HG03354 (cell line): ENCODE data around the gene PLXNA2.

ENCODE experiments used
- ATAC-seq: cut with Tn5 transposase; IDR thresholded peaks from one replicate; pipeline ENCODE4 v1.9.1; 2021; ENCODE audit warnings: mild to moderate bottlenecking; ENCODE audit not compliant: unreplicated experiment, poor library complexity, severe bottlenecking

The PLXNA2 gene

DNA sequence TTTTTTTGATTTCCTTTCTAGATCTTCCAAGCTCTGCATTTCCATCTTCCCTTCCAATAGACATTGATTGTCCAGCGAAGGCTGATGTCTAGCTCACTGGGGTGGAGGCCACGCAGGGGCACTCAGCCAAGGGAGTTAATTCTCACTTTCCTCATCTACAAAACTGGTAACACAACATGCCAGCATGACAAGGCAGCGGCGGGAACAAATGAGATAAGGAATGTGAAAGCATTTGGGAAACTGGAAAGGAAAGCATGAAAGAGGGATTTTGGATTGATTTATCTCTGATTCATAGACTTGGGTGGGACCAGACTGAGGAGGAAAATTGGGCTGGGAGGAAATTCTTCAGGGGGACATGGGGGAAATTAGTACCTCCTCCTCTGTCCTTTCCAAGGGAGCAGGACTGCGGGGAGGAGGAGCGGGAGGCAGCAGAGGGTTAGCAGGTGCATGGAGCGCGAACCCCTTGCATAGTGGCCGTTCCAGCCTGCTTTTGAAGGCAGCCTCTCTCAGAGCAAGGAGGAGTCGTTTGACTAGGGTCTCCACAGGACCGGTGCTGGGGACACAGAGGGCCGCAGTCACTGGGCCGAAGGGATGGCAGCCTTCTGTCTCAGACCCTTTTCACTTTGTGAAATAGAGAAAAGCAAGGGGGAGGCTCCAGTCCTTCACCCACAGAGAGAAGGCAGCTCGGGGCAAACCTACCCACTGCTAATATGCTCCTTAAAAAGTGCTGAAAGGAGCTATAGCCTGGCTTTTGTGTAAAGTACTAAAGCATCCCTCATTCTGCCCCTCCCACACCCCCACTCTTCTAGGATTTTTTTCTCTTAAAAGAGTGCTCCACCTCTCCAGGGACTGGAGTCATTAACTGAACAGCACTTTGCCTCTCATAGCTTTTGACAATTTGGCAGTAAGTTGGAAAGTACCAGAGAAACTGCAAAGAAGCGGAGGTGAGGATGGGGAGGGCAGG, 89.2 kb downstream of the PLXNA2 start:
- no peak for ATAC-seq

DNA sequence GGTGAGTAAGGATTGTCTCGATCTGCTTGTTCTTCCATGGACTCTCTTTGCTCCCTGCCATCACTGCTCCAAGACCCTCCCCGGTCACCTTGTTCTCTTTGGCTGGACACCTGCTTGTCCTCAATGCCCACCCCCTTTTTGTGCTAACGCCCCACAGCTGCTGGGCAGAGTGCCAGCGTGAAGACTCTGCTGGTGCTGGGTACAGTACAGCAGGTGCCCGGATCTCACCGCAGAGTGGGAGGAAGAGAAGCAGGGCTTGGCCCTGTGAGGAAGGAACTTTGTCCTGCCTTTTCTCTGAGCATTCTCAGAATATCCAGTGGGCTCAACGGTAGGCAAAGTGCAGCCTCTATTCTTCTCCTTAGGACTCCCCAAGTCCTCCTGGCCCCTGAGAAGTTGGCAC, 90.1 kb downstream of the PLXNA2 start:
- ATAC-seq = no peak

DNA sequence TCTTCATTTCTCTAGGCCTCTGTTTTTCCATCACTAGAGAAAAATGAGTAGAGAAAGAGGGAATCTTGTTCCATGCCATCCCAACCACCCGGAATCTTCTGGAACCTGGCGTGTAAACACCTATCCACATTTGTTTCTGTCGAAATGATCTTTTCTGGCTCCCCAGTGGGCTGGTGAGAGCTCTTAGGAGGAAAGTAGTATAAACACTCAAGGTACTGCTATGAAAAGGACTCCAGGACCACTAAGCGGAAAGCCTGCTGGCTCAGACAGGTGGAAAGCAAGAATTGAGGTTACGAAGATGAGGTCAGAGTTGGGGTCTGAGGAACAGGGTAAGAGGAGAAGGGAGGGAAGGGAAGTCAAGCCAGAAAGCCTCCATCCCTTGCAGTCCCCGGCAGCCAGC, 90.8 kb downstream of the PLXNA2 start:
- no peak for ATAC-seq

DNA sequence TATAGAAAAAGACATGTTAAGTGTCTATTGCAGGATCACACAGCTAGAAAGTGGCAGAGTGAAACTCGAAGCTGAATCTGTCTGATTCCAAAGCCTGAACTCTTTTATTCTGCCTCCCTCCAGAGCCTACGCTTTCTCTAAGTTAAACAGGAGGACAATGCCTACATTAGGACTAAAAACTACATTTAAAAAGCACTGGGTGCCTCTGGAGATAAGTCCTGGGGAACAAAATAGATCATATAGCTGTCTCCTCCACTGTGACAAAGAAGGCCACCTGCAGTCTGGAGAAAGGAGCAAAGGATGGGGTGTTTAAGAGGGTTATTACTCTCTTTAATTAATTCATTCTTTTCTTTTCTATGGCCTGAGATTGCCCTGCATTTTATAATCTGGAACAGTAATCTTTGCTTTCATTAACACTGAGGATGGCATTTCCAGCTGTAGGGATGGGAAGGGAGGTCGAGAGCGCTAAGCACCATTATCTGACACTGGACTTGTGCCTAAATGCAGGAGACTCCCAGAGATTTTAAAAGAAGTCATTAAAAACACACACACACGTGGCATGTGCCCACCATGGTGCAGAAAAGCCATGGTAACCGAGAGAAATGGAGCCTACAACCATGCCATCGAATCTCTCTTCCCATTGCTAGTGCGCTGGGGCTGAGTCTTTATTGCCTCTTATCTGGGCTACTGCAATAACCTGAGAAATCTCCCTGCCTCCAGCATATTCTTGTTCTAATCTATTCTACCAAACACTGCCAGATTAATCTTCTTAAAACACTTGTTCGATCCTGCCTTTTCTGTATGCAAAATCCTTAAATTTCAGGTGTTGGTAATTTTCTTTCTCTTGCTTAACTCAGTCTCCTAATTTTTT, 92.2 kb downstream of the PLXNA2 start:
- no peak for ATAC-seq

DNA sequence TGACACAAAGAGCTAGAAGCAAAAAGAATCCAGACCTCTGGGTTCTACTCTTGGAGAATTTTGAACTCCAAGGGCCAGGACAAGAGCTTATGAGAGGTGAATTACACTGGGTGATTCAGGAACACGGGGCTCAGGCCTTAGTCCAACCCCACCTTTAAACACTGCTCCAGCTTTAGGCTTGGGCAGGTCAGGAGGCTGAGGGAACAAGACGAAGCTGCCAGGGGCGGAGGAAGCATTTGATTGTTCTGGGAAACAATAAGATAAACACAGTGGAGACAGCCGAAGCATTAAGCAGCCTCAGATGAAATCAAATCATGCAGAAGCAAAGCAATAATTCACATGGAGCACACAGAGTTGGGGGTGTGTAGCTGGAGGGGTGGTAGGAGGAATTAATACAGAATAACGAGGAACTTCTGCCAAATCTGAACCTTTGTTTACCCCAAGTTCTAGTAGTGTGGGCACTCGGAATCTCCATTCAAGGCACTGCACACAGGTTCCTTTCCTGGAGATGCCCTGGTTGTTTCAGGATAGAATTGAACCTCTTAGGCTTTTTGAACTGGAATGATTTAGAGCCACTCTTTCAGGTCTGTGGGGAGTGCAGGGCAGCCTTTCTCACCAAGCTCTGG, 93.2 kb downstream of the PLXNA2 start:
- ATAC-seq = no peak

DNA sequence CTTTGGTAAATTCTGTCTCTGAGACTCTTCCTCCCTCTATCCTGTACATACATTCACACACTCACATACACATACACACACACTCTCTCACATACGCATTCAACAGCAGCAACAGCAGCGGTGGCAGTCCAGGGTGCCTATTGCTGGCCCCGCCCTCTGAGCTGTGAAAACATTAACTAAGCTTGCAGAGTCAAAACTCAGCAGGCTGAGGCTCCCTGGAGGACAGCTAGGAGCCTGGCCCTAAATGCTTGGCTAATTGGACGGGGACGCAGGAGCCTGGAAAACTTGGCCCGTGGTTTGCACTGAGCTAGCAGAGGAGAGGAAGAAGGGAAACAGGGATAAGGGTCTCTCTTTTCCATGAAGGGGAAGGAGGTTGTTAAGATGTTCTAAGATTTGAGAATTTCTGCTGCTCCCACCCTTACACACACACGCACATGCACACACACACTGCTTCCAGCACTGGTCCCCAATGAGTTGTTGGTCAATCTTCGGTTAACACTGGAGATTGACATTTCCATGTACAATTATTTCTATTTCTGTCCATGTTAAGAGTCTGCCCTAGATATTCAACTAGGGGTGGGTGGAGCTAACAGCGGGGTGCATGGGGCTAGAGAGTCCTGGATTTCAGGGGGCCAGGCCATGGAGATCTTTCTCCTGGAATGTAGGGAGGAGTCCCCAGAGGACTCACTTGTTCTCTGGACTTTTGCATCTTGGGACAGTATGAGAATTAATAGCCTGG, 94.2 kb downstream of the PLXNA2 start:
- ATAC-seq = no peak

DNA sequence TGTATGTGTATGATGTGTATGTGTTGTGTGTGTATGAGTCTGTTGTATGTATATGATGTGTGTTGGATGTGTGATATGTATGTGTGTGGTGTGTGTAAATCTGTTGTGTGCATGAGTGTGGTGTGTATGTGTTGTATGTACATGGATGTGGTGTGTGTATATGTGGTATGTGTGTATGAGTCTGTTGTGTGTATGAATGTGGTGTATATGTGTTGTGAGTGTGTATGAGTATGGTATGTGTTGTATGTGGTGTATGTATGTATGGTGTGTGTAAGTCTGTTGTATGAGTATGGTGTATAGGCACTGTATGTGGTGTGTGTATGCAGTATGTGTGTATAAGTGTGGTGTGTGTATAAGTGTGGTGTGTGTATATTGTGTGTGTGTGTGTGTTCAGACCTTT, 95.0 kb downstream of the PLXNA2 start:
- no peak for ATAC-seq

DNA sequence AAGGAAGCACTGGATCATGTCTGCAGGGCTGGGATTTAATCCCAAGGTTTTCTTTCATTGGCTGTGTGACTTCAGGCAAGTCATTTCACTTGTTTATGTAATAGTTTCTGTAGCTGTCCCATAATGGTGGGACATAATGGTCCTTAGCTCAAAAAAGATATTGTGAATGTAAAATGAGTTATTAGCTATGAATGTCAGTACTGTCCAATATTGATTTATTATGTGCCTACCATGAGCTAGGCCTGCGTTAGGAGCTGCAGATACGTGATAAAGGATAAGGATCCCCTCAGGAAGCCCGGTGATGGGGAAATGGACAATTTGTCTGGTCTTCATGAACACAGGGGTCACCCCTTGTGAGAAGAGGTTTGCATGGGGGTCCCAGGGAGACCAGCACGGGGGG, 95.8 kb downstream of the PLXNA2 start:
- no peak for ATAC-seq

DNA sequence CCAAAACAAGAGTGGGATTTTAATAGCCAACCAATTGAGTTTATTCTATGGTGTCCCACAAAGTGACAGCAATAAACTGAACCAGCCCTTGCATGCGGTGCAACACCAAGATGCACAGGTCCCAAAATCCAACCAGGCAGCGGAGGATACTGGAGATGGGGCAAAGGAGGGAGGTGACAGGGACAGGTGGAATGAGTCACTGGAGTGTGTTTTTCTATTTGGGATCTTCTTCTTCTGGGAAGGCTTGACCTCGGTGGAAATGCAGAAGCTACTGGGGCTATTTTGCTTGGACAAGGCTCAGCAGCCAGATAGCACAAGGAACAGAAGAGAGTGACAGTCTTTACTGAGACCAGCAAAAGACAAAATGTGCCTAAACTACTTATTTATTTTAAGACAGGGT, 97.5 kb downstream of the PLXNA2 start:
- ATAC-seq = no peak

DNA sequence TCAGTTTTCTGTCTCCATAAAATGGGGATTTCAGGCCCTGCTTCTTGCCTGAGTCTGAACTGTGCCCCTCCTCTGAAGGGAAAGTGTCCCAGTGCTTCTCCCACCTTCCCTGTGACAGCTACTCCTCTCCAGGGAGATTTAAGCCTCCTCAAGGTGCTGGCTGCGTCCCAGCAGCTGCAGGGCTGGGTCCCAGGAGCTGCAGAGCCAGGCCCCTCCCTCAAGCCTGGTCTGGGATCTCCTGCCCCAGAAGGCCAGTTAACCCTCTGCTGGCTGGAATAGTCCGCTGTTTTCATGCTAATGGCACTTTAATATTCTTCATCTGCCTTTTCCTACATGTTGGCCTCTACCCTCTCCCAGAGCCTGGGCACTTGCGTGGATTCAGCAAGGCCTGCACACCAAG, 99.0 kb downstream of the PLXNA2 start:
- no peak for ATAC-seq

DNA sequence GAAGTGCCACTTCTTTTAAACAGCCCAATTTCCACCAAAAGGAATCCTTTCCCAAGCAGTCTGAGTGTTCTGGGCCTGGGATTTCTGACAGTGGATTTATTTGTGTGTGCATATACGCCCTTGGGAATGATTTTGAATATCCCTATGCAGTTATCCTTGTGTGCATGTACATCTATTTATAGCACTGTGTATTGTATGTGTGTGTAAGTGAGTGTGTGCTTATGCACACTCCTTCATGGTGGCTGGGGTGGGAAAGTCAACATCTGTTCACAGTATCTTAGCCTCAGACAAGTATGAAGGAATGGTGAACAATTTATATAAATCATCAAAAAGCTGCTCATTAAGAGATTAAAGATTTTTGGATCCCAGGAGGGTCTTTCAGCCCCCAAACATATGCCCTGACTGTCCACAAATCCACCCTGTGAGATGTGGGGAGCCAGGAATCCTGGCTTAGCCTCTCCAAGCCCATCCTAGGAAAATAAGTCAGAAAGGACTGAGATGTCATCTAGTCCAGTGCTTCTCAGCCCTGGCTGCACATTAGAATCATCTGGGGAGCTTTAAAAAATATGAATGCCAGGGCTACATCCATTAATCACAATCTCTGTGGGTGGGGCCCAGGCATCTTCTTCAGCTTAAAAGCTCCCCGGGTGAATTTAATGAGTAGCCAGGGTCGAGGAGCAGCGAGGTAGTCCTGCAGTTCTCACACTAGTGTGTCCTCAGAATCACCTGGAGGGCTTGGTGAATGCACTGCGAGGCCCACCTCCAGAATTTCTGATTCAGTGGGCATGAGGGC, 101.4 kb downstream of the PLXNA2 start:
- no peak for ATAC-seq

DNA sequence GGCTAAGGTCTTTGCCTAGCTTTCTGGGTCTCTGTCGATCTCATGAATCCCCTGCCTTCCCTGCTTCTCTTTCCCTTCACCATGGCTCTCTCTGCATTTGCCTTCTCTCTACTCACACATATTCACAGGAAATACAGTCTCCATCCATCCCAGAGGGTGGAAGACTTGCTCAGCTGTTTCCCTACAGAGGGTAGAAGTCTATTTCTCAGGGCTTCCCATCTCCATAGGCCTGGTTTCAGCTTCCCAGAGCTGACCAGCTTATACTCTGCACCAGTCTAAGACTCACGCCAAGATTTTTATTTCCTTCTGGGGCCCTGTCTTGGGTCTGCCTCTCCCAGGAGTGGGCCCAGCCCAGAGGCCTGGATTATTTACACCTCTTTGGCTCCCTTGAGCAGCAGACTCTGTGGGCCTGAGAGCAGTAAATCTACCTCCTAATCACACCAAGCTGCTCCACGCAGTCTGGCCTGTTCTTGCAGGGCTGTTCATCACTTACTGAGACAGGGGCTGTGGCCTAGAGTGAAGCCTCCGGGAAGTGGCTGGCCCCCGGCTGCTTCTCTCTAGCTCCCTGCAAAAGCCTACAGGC, 102.5 kb downstream of the PLXNA2 start:
- no peak for ATAC-seq

DNA sequence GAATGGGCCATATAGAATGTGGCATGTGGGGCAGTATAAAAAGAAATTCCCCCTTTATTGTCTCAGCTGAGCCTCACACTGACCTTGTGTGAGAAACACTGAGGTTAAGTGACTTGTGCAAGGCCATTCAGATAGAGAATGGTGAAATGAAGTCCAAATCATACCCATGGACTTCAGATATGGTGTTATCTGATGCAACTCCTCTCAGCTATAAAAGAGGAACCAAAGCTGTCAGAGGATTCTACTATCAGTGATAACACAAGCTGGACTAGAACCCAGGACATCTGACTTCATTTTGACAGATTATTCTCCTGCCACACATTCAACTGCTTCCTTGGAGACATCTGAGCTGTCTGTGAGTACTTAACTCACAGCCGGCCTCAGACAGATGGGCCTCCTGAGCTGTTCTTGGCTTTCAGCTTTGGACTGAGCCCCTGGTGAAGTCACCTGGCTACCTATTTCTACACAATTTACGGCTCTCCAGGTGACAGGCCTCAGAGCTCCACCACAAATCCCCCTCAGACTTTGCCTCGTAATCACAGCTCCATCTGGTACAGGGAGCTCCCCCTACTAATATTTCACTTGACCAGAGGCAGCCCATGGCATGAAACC, 104.6 kb downstream of the PLXNA2 start:
- no peak for ATAC-seq

DNA sequence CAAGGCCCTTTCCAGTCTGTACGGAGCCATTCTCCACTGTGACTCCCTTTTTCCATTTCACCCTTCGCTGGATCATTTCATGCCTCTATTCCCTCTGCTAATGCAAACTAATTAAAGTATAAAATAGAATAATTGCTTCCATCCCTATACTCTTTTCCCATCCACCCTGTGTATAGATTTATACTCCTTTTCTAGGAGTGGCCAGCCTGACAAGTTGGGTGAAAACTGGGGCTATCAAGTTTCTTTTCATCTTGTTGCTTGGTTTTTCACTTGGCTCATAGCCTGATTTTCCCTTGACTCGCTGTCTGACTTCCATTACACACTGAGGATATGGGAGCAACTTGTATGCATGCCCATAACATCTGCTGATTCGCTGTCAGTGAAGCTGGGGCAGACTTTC, 107.0 kb downstream of the PLXNA2 start:
- no peak for ATAC-seq

DNA sequence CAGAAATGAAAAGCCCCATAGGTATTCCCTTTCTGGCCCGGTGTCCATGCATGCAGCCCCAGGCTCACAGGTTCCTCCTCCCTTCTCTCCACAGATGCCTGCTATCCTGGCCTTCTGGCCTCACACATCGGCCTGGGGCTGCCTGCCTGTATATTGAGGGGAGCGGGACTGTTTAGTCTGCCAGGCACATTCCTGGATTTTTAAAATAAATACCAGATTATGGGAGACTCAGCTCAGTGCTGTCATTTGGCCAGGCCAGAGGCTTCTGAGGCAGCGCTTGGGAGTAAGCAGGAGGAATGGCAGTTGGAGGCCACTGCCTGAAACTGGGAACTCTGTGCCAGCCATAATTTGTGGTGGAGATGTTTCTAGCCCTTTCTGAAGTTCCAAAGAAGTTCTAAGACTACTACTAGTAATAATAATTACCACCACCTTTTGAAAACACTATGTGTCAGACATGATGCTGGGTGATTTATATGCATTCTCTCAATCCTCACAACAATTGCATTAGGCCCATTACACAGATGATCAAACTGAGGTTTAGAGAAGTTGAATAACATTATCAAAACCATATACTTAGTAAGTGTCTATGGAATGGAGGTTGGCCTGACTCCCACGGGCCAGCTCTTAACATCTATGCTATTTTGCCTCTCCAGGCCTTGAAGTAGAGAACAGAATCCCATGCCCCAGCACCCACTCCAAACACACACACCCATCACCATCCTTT, 107.6 kb downstream of the PLXNA2 start:
- no peak for ATAC-seq

DNA sequence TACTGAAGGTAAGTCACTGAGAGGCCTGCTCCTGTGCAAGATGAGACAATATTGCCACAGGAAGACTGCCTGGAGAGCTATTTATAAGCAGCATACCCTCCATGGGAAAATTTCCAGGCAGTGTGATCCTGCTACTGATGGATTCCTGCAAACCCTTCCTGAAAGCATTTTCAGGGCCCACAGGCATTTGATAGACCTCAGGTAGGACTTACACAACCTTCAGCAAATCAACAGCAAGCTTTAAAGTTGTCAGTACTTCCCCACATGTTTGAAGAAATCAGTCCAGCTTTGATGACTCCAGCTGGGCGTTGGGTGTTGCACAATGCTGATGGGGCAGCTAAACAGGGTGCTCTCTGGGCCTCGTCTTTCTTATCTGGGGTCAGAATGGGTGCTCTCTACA, 108.8 kb downstream of the PLXNA2 start:
- no peak for ATAC-seq

DNA sequence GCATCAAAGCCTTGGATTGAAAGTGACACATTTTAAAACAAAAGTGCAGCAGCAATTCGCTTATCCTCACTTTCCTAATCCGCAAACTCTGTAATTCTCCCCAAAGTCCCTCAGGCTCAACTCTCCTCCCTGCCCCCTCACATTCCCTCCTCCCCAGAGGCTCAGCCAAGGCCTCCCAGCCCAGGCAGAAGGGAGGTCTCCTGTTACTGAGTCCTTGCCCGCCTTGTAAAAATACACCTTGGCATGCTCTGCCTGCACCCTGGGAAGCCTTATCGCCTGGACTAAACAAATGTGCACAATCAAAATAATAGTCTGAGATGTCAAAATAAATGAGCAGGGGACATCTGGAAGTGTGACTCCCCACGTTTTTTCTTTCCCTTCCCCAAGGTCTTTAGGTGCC, 109.7 kb downstream of the PLXNA2 start:
- no peak for ATAC-seq

DNA sequence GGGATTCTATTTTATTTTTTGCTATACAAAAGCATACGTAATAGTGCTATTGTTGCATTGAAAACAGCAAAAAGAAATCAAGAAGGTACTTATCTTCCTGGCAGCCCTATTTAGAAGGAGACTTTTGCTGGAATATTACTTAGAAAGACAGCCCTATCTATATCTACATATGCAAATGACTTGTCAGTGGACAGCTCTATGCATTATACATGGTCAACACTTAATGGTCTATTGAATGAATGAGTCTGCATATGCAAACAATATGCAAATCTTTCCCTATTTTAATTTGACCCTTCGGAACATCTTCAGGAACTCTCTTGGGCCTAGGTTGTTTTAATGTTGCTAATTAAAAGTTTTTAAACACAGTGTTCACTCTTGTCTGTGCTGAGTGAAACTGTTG, 110.8 kb downstream of the PLXNA2 start:
- ATAC-seq = no peak
